Endometrial microvascular endothelial cells (primary cell): ENCODE results near the gene WARS2. TPM values are rescaled to one million over a fixed set of nuclear protein-coding genes. Genes with fewer than 3 reads are reported as not detected.

ENCODE experiments used
- total RNA-seq: library from RNA; depleted of rRNA; stranded (reverse); fragments of >200 nt; gene quantifications from one replicate; pipeline ENCODE4 v1.2.3, GENCODE V29; 2015; ENCODE audit errors: inconsistent ontology term

Gene WARS2
- total RNA-seq, 1 donor from 2014 or later = 13.2 TPM

Other genes starting within 250 kb of the WARS2 start
- not detected for gene TBX15, start 152.3 kb downstream of the WARS2 start, total RNA-seq
- gene HAO2, start 228.1 kb upstream of the WARS2 start, total RNA-seq = not detected